Naive thymus-derived CD4-positive, alpha-beta T cell (primary cell): ENCODE data around the gene ARHGAP4. TPM values are rescaled to one million over a fixed set of nuclear protein-coding genes. Genes with fewer than 3 reads are reported as not detected.
A peak's percentile ranks its signal among the peaks of the same experiment; 100 is the strongest.

Experiments used
- ATAC-seq: fragments of 150-1000 bp; cut with Tn5 transposase; 2 replicates; pipeline ENCODE4 v1.10.0; 2021; ENCODE audit warnings: mild to moderate bottlenecking, moderate library complexity
- CTCF ChIA-PET: fragments of 350-600 bp; sonication (Branson Sonifier 250); formaldehyde crosslinking; loops from one replicate; lab custom pipeline; 2021; ENCODE audit warnings: antibody characterized with exemption; lab: Charles Lee
- POLR2A ChIA-PET: fragments of 350-600 bp; sonication (Branson Sonifier 250); formaldehyde crosslinking; loops from one replicate; lab custom pipeline; 2021; ENCODE audit warnings: antibody characterized with exemption, inconsistent platforms; lab: Charles Lee
- DNase-seq, 9 donors: peaks; one replicate each; pipeline versions ENCODE4 v3.0.0 to v3.0.0-alpha.2; 2020 to 2022; ENCODE audit warnings: mixed read lengths in 1 of 9
- H3K27ac ChIP-seq: one replicate; pipeline ENCODE4 v1.7.0; 2013; ENCODE audit warnings: mild to moderate bottlenecking, low read depth, low read length, moderate library complexity
- H3K27me3 ChIP-seq, 2 donors: one replicate each; pipeline ENCODE4 v1.7.0; 2013; ENCODE audit warnings: low read length in 2 of 2, mild to moderate bottlenecking in 2 of 2, moderate library complexity in 2 of 2; ENCODE audit not compliant: control insufficient read depth in 2 of 2, insufficient read depth in 2 of 2
- H3K36me3 ChIP-seq, 3 experiments: 1 replicate in 2 of 3; 2 replicates in 1 of 3; pipeline ENCODE4 v1.7.0; 2013; ENCODE audit warnings: low read length in 3 of 3, mild to moderate bottlenecking in 3 of 3, moderate library complexity in 1 of 3; ENCODE audit not compliant: insufficient read depth in 3 of 3, control insufficient read depth in 2 of 3
- H3K4me1 ChIP-seq, 2 donors: one replicate each; pipeline ENCODE4 v1.7.0; 2013; ENCODE audit warnings: low read length in 2 of 2, mild to moderate bottlenecking in 2 of 2, moderate library complexity in 1 of 2; ENCODE audit not compliant: control insufficient read depth in 2 of 2, insufficient read depth in 2 of 2
- H3K4me3 ChIP-seq: 2 replicates; pipeline ENCODE4 v1.7.0; 2013; ENCODE audit warnings: mild to moderate bottlenecking, low read length
- H3K9me3 ChIP-seq, 3 experiments: 1 replicate in 2 of 3; 2 replicates in 1 of 3; pipeline ENCODE4 v1.7.0; 2013; ENCODE audit warnings: low read length in 3 of 3; ENCODE audit not compliant: control insufficient read depth in 2 of 3
- H3K27ac Mint-ChIP-seq, 9 donors: one replicate each; pipeline ENCODE4 v1.8.0; 2020 to 2022; ENCODE audit warnings: mixed read lengths in 9 of 9, mild to moderate bottlenecking in 8 of 9, moderate library complexity in 5 of 9, inconsistent platforms in 2 of 9
- H3K27me3 Mint-ChIP-seq, 5 donors: one replicate each; pipeline ENCODE4 v1.8.0; 2021 to 2022; ENCODE audit warnings: mixed read lengths in 5 of 5, mild to moderate bottlenecking in 1 of 5
- H3K36me3 Mint-ChIP-seq, 5 donors: one replicate each; pipeline ENCODE4 v1.8.0; 2020 to 2022; ENCODE audit warnings: mixed read lengths in 5 of 5, mild to moderate bottlenecking in 3 of 5, inconsistent platforms in 1 of 5
- H3K4me1 Mint-ChIP-seq, 7 donors: one replicate each; pipeline ENCODE4 v1.8.0; 2020 to 2022; ENCODE audit warnings: mixed read lengths in 7 of 7, mild to moderate bottlenecking in 3 of 7, inconsistent platforms in 1 of 7
- H3K4me3 Mint-ChIP-seq, 10 donors: one replicate each; pipeline ENCODE4 v1.8.0; 2020 to 2022; ENCODE audit warnings: mild to moderate bottlenecking in 10 of 10, mixed read lengths in 10 of 10, moderate library complexity in 6 of 10, inconsistent platforms in 2 of 10
- H3K9me3 Mint-ChIP-seq, 11 donors: one replicate each; pipeline ENCODE4 v1.8.0; 2020 to 2022; ENCODE audit warnings: mixed read lengths in 11 of 11, mild to moderate bottlenecking in 4 of 11, inconsistent platforms in 1 of 11, moderate library complexity in 1 of 11
- intact Hi-C, 2 donors: fragments of 100-400 bp; cut with micrococcal nuclease; formaldehyde crosslinking; loops; one replicate each; pipeline ENCODE4 v1.15.1; 2023
- polyA plus RNA-seq, 2 donors: library from polyadenylated mRNA; unstranded; fragments of 300-500 nt; fragmentation: Illumina TruSeq; gene quantifications; one replicate each; pipeline ENCODE4 v1.2.3, GENCODE V29; 2021
- total RNA-seq, 6 experiments: library from RNA in 5 of 6; stranded (reverse) in 5 of 6; gene quantifications; 1 replicate in 5 of 6; 2 replicates in 1 of 6; pipeline ENCODE4 v1.2.3 and lab custom pipeline; 2021 to 2026

ARHGAP4 gene
- total and polyA plus RNA-seq, 7 experiments from 2014 or later: 82.5 to 439 (median 341) TPM

GRCh38 chrX:153874366-153875125 lies 51.5 kb downstream of the ARHGAP4 start:
- no peak overlapping the region for H3K27ac ChIP-seq
- H3K4me3 ChIP-seq: no peak overlapping the region
- POLR2A ChIA-PET: no interaction called here
- peak overlapping the region in 2 of 10 donors; percentile 12 to 29 for H3K4me3 Mint-ChIP-seq
- peaks cover 7 to 24% (median 20%) of the 10 kb centered on the region in 7 donors for H3K4me1 Mint-ChIP-seq
- peak overlapping the region in 1 of 9 donors; percentile 42 for H3K27ac Mint-ChIP-seq
- H3K9me3 ChIP-seq: no peaks in the 10 kb centered on the region
- H3K27me3 Mint-ChIP-seq: peaks cover 0 to 18% (median 11%) of the 10 kb centered on the region in 5 donors
- H3K36me3 Mint-ChIP-seq: peaks cover 0 to 5% (median 0%) of the 10 kb centered on the region in 5 donors
- ATAC-seq (no peak), DNase-seq (no peak)
- no peaks in the 10 kb centered on the region for H3K27me3 ChIP-seq
- H3K4me1 ChIP-seq: peaks cover 0 to 4% of the 10 kb centered on the region in 2 donors
- intact Hi-C loops: loop anchor here (1.0 to 5.0 kb wide), 3 partner anchors 42 to 80 kb away; partner anchors contain the start of genes IDH3G (in 1 of the 2), PDZD4 (in 1 of the 2) and SSR4 (in 1 of the 2)
- peaks cover 0 to 3% (median 0%) of the 10 kb centered on the region in 11 donors for H3K9me3 Mint-ChIP-seq
- CTCF ChIA-PET: interaction anchor here (0.6 kb wide), 1 partner anchor 23 kb away, joined by 4 read pairs; no protein-coding TSS in a partner anchor
- H3K36me3 ChIP-seq: no peaks in the 10 kb centered on the region

GRCh38 chrX:153874085-153874365 lies 52.0 kb downstream of the ARHGAP4 start:
- ChIA-PET CTCF (interaction anchor here (0.6 kb wide), 1 partner anchor 24 kb away, joined by 4 read pairs; no protein-coding TSS in a partner anchor), POLR2A (no interaction called here)
- H3K27ac Mint-ChIP-seq: no peak overlapping the region
- Histone ChIP-seq H3K4me3 (no peak overlapping the region), H3K27ac (no peak overlapping the region), H3K4me1 (peaks cover 0 to 4% of the 10 kb centered on the region in 2 donors), H3K36me3 (no peaks in the 10 kb centered on the region), H3K9me3 (no peaks in the 10 kb centered on the region), H3K27me3 (no peaks in the 10 kb centered on the region)
- H3K4me1 Mint-ChIP-seq: peaks cover 3 to 21% (median 18%) of the 10 kb centered on the region in 7 donors
- H3K27me3 Mint-ChIP-seq: peaks cover 0 to 14% (median 7%) of the 10 kb centered on the region in 5 donors
- no peak overlapping the region for H3K4me3 Mint-ChIP-seq
- intact Hi-C loops: no loop called here
- DNase-seq (no peak), ATAC-seq (no peak)
- peaks cover 0 to 3% (median 0%) of the 10 kb centered on the region in 11 donors for H3K9me3 Mint-ChIP-seq
- peaks cover 0 to 5% (median 0%) of the 10 kb centered on the region in 5 donors for H3K36me3 Mint-ChIP-seq

GRCh38 chrX:153873282-153874084 lies 52.6 kb downstream of the ARHGAP4 start:
- ChIA-PET CTCF (no interaction called here), POLR2A (no interaction called here)
- Histone ChIP-seq H3K36me3 (no peaks in the 10 kb centered on the region), H3K27ac (no peak overlapping the region), H3K4me1 (peaks cover 0 to 1% of the 10 kb centered on the region in 2 donors), H3K4me3 (no peak overlapping the region), H3K27me3 (no peaks in the 10 kb centered on the region), H3K9me3 (no peaks in the 10 kb centered on the region)
- Mint-ChIP-seq H3K27me3 (peaks cover 0 to 11% (median 6%) of the 10 kb centered on the region in 5 donors), H3K4me3 (no peak overlapping the region), H3K27ac (peak overlapping the region in 1 of 9 donors; percentile 33), H3K36me3 (peaks cover 0 to 5% (median 0%) of the 10 kb centered on the region in 5 donors), H3K9me3 (peaks cover 0 to 3% (median 0%) of the 10 kb centered on the region in 11 donors), H3K4me1 (peaks cover 0 to 16% (median 12%) of the 10 kb centered on the region in 7 donors)
- intact Hi-C loops: no loop called here
- no peak for DNase-seq
- no peak for ATAC-seq

- ChIA-PET CTCF (interaction anchor here (0.6 kb wide), 1 partner anchor 105 kb away, joined by 3 read pairs; no protein-coding TSS in a partner anchor), POLR2A (no interaction called here)
- Mint-ChIP-seq H3K9me3 (peaks cover 0 to 3% (median 0%) of the 10 kb centered on the region in 11 donors), H3K4me1 (peaks cover 0 to 11% (median 3%) of the 10 kb centered on the region in 7 donors), H3K27me3 (peaks cover 0 to 11% (median 4%) of the 10 kb centered on the region in 5 donors), H3K4me3 (no peak overlapping the region), H3K36me3 (peaks cover 0 to 5% (median 0%) of the 10 kb centered on the region in 5 donors), H3K27ac (no peak overlapping the region)
- intact Hi-C loops: no loop called here
- H3K27ac ChIP-seq: no peak overlapping the region
- H3K36me3 ChIP-seq: no peaks in the 10 kb centered on the region
- no peak overlapping the region for H3K4me3 ChIP-seq
- H3K9me3 ChIP-seq: no peaks in the 10 kb centered on the region
- DNase-seq (no peak), ATAC-seq (no peak)
- H3K4me1 ChIP-seq: no peaks in the 10 kb centered on the region
- no peaks in the 10 kb centered on the region for H3K27me3 ChIP-seq
These were observed 53.9 kb downstream of the ARHGAP4 start for GRCh38 chrX:153871946-153872878.

- H3K9me3 Mint-ChIP-seq: peaks cover 0 to 3% (median 0%) of the 10 kb centered on the region in 11 donors
- no peak overlapping the region for H3K4me3 Mint-ChIP-seq
- Histone ChIP-seq H3K4me1 (no peaks in the 10 kb centered on the region), H3K36me3 (no peaks in the 10 kb centered on the region), H3K4me3 (no peak overlapping the region), H3K27me3 (no peaks in the 10 kb centered on the region), H3K9me3 (no peaks in the 10 kb centered on the region), H3K27ac (no peak overlapping the region)
- intact Hi-C loops: no loop called here
- ChIA-PET POLR2A (no interaction called here), CTCF (interaction anchor here (0.6 kb wide), 1 partner anchor 104 kb away, joined by 3 read pairs; no protein-coding TSS in a partner anchor)
- peaks cover 0 to 11% (median 3%) of the 10 kb centered on the region in 7 donors for H3K4me1 Mint-ChIP-seq
- H3K36me3 Mint-ChIP-seq: peaks cover 0 to 5% (median 0%) of the 10 kb centered on the region in 5 donors
- no peak for ATAC-seq
- DNase-seq: no peak
- no peak overlapping the region for H3K27ac Mint-ChIP-seq
- peaks cover 0 to 11% (median 4%) of the 10 kb centered on the region in 5 donors for H3K27me3 Mint-ChIP-seq
These were observed 54.6 kb downstream of the ARHGAP4 start for GRCh38 chrX:153871451-153871850.
